HG02943 (cell line): ENCODE measurements around the gene SIM2.

ENCODE experiments used
- ATAC-seq: cut with Tn5 transposase; IDR thresholded peaks from one replicate; pipeline ENCODE4 v1.9.1; 2021; ENCODE audit warnings: mild to moderate bottlenecking, low read depth, moderate library complexity; ENCODE audit not compliant: unreplicated experiment

Gene SIM2

DNA sequence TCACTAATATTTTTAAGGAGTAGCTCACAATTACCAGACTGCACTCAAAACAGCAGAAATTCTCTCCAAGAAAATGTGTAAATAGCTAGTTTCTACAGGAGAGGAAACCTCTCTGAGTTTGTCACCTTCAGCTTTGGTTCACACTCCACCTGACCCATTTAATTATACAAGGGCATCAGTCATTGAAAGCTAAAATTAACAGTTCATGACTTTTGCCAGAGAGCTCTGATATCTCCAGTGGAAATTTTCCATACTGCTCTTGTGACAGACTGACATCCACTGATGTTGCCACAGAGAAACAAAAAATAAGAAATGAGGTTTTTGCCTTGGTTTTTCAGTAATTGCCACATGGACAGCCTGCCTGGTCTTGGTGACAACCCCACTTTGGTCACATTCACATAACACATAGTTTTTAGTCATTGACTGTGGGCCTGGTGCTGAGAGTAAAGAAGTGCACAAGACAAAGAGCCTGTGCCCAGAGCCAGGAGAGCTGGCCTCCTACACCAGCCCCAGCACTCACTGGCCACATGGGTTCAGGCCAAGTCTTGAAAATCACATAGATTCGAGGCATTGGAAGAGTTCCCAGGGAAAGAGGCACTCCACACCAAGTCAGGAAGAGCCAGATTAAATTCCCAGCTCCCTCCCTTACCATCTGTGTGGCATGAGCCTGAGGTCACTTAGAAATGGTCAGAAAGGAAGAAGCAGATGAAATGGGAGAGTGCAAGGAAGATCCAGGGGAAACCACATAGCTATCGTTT lies 13.8 kb upstream of the SIM2 start:
- no peak for ATAC-seq

- no peak for ATAC-seq
Observed at GRCh38 chr21:36686955-36687354, 12.0 kb upstream of the SIM2 start.

GRCh38 chr21:36688324-36688723 lies 10.6 kb upstream of the SIM2 start:
- no peak for ATAC-seq

GRCh38 chr21:36689324-36689723 lies 9.6 kb upstream of the SIM2 start:
- ATAC-seq = no peak

DNA sequence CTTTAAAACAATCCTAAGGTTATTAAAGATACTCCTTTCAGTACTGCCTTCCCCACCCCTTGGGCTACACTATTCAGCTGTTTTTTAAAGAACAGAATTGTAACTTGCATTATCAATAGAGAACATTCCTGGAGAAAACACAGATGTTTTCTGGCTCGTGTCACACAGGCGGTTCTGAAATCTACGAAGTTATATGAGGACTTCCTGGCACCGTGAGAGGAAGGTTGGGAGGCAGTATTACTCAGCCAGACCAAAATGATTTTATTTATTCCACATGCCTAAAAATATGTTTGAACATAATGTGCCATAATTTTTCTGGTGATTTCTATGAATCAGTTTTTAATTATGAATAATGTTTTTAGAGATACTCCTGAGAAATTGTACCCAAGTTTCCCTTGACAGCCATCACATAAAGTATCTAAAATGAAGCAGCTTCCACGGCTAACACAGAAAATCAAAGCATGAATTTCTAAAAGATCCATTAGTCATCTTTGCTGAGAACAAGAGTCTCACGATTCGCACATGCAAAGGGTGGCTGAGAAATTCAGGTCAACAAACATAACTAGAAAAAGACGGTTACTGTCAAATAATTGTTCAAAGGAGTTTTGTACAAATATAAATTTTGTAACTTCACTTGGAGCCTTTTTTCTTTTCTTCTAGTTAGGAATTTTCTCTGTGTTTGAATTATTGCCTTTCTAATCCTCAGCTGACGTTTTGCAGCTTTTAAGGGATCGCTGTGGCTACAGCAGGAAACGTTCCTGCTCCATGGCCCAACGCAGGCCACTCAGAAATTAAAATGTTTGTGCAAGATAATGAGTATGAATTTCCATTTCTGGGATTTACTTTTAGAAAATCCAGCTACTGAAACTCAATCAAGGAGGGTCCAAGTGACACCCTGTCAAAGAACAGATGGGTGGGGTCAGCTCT lies 8.0 kb upstream of the SIM2 start:
- no peak for ATAC-seq

DNA sequence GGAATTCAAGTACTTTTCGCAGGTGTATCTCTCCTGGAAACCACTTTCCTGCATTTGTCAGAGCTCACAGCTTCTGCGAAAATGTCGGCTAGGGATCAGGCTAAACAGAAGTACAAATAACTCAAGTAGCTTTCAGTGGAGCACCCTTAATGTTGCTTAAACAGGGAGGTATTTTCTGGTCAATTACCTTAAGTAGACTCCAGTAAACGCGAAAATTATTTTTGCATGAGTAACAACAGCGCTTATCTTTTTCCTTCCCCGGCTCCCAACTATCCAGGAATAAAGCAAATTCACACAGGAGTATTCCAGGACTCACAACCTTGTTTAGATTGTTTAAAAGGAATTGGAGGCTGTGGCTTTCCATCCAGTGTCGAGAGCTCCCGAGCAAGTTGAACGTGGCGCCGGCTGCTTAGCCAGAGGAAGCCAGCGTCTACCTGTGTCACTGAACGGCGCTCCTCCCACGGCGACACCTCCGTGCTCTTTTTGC lies 7.3 kb upstream of the SIM2 start:
- ATAC-seq = no peak

DNA sequence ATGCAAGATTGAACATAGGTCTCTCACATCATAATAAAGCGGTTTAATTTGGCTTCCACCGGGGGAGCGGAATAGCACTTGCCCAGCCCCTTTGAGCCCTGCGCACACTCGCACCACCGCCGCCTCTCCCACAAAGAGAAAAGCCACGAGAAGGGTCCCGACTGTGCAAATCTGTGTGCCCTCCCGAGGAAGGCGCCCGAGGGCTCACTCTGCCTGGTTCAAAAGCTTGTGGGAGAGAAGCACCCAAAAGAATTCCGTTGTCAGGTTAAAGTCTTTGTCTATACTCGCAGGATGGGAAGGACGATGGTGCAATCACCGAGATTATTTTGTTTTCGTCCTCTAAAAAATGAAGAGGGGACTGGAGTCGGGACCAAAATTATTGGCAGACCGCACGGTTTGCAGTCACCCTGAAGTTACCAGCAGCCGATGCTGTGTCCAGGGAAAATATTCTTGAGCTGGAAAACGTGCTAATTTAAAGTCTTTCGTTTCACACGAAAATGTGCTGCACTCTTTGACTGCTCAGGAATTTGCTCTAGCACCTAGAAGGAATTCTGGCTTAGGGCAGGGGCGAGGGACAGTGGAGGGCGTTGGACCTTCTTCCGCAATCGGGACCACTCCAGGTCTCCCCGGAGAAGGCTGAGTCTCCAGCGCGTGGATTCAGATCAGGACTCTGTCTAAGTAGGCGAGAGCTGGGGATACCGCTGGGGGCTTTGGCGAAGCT lies 6.6 kb upstream of the SIM2 start:
- no peak for ATAC-seq

DNA sequence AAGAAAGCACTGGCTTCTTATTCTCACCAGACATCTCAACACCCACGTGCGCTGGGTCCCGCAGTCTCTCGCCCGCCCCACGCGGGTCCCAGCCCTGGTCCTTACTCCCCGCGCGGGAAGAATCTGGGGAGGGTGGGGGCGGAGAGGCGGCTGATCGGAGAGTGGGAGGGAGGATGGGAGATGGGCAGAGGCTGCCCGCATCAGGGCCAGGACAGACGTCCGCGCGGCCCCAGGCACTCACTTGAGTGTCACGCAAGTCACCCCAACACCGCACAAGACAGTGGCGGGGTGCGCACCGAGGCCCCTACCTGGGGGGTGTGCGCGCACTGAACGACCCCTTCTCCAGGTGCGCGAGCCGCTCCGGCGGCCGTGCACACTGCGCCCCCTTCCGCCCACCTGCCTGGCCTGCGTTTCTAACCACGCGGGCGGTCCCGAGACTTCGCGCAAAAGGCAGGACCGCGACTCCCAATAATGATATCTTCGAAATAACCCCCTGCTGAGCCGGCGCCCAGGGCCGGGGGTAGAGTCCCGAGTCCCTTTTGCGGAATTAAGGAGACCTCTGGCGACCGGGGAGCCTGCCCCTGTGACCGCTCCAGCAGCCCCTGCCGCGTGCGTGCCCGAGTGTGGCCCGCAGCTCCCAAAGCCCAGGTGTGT lies 6.0 kb upstream of the SIM2 start:
- ATAC-seq = no peak

DNA sequence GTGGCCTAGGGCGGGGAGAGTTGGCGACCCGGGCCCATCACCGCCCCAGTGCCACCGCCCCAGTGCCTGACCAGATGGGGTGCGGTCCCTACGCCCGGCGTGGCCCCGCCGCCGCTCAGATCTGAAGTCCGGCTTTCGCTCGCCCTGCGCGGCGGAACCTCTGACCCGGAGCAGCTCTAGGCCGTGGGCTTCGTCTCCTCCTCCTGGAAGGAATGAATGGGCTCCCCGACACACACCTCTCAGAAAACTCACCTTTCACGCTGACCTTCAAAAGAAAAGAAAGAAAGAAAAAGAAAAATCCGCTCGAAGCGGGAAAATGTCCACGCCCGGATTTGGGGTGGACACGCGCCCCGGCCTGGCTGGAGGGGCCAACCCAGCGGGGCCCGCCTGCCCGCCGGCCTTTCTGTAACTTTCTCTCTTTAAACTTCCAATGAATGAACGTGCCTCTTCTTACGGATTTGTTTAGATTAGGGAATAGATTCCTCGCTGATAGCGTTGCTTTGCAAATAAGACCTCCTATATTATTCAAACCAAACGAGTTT lies 5.4 kb upstream of the SIM2 start:
- ATAC-seq = no peak

- no peak for ATAC-seq
Observed at GRCh38 chr21:36694031-36694515, 4.8 kb upstream of the SIM2 start.

GRCh38 chr21:36694593-36695282 lies 4.2 kb upstream of the SIM2 start:
- ATAC-seq = no peak

DNA sequence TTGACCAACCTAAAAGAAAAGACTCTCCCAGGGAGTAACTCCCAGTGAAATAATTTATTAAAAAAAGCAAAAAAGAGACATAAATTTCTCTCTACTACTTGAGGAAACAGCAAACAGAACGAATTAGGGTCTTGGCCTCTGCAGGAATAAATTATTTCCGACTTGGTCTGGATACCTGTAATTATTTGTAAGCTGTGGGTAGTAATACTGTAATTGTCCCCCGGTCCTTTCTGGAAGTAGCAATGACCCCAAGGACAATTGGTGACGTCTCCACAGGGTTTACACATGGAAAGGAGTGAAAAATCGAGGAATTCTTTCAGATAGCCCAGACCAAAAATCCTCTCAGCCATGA lies 3.7 kb upstream of the SIM2 start:
- ATAC-seq = no peak

- ATAC-seq = no peak
Observed at GRCh38 chr21:36695671-36696389, 3.1 kb upstream of the SIM2 start.

DNA sequence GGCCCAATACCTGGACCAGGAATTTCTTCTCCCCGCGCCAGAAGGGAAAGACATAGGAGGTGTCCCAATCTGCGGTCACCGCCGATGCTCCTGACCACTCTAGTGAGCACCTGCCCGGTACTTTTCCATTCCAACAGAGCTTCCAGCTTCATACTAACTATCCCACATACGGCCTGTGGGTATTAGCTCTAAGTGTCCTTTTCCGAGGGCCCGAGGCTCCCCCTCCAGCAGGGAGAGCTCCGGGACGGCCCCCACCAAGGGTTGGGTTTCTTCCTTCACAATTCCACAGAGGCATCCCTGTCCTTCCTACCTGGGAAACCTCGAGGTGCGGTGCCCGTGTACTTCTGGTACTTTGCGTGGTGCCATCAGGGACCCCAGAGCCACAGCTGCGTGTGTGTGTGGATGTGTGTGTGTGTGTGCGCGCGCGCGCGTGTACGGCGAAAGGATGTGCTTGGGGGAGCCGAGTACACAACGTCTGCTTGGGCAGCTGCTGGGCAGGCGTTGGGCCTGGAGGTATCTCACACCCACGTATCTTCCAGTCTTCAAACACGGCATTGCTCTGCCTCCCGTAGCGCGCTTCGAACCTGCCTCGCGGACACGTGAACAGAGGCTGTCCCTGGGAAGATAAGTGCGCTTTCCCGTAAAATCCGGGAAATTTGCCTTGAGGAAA lies 2.4 kb upstream of the SIM2 start:
- no peak for ATAC-seq

DNA sequence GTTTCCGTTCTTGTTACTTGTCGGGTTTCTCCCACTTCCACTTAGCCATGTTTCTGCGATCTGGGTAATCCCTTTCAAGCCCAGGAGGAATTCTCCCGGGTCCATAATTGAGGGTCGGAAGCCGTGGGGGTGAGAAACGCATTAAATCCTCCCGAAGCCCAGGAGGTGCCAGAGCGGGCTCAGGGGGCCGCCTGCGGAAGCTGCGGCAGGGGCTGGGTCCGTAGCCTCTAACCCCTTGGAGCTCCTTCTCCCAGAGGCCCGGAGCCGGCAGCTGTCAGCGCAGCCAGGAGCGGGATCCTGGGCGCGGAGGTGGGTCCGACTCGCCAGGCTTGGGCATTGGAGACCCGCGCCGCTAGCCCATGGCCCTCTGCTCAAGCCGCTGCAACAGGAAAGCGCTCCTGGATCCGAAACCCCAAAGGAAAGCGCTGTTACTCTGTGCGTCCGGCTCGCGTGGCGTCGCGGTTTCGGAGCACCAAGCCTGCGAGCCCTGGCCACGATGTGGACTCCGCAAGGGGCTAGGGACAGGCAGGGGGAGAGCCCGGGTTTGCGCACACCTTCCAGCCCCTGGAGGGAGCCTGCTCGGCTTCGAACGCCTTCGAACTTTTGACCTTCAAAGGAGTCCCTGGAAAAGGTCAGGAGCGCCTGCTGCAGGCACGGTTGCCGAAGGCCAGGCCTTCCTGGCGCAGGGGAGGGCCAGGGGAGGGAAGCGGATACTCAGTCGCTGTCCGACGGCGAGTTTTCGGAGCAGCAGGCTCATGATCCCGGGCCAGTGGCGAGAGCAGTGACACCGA lies 1.7 kb upstream of the SIM2 start:
- no peak for ATAC-seq

DNA sequence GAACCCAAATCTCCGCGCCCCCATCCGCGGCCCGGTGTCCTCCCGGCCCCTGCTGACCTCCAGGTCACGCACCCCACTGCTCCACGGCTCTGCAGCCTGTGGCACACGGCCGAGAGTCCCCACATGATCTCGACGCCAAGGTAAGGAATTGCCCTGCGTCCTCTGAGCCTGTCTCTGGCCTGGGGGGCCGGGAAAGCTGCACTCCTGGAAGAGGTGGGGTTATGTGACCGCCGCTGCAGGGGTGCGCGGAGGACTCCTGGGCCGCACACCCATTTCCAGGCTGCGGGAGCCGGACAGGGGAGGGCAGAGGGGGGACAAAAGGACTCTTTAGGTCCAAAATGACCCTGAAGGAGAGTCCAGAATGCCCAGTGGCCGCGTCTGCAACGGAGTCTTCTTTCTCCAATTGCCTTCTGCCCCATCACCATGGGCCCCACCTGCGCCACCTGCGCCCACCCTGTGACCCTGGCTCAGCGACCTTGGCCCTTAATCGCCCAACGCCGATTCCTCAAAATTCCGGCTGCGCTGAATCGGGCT lies 997 bp upstream of the SIM2 start:
- no peak for ATAC-seq

DNA sequence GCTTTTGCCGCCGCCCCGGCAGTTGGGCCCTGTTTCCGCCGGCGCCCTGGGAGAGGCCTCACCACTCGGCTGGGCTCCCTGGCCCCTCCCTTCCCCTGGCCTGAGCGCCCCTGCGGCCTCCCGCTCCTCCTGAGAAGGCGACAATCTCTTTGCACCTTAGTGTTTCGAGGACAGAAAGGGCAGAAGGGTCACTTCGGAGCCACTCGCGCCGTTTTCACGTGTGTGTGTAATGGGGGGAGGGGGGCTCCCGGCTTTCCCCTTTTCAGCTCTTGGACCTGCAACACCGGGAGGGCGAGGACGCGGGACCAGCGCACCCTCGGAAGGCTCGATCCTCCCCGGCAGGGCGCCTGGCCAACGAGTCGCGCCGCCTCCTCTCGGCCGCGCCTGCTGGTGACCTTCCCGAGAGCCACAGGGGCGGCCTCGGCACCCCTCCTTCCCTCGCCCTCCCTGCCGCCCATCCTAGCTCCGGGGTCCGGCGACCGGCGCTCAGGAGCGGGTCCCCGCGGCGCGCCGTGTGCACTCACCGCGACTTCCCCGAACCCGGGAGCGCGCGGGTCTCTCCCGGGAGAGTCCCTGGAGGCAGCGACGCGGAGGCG lies 432 bp upstream of the SIM2 start:
- no peak for ATAC-seq
